ENCODE data around the gene TSPAN11. TPM values are rescaled to one million over a fixed set of nuclear protein-coding genes. Genes with fewer than 3 reads are reported as not detected.
"Not testable (repeated sequence)": the region's sequence is repeated elsewhere in the genome, so short reads cannot be mapped to it uniquely, and the experiment has no call there.

TSPAN11 gene
- total RNA-seq, 1 donor from 2014 or later, result 12.4 TPM

GRCh38 chr12:30887226-30887625 lies 39.3 kb upstream of the TSPAN11 start:
- Histone ChIP-seq H3K27ac (ENCODE audit: low read depth, low read length) (no peak overlapping the region), H3K4me2 (ENCODE audit: low read length) (no peak overlapping the region), H3K4me1 (ENCODE audit: insufficient read depth, low read length) (no peaks in the 10 kb centered on the region), H3K9me3 (ENCODE audit: insufficient read depth, low read depth, low read length) (peaks cover 11% of the 10 kb centered on the region), H3K9ac (ENCODE audit: low read length) (no peak overlapping the region), H3K79me2 (ENCODE audit: insufficient read depth, low read length) (no peaks in the 10 kb centered on the region), H3K36me3 (ENCODE audit: insufficient read depth, low read length) (no peaks in the 10 kb centered on the region), H4K20me1 (ENCODE audit: insufficient read depth, low read length) (no peaks in the 10 kb centered on the region), H2AFZ (ENCODE audit: low read depth, low read length) (no peak overlapping the region), H3K27me3 (ENCODE audit: insufficient read depth, low read length) (no peaks in the 10 kb centered on the region), H3K4me3 (ENCODE audit: insufficient read depth, low read depth, low read length) (no peak overlapping the region)
- DNase-seq (ENCODE audit: low read depth) (no peak), FAIRE-seq (no peak)
- TF ChIP-seq EZH2 (IDR thresholded peaks at IDR 0.05; ENCODE audit: insufficient read depth, low read length) (no peak), CTCF (IDR thresholded peaks at IDR 0.05; ENCODE audit: insufficient read depth, low read depth, low read length) (no peak)
- peaks cover 21% of the 10 kb centered on the region for H3K9me3 Mint-ChIP-seq (ENCODE audit: unreplicated experiment)
- H3K27me3 Mint-ChIP-seq (ENCODE audit: low read depth, unreplicated experiment), result peaks cover 2% of the 10 kb centered on the region
- no peaks in the 10 kb centered on the region for H3K36me3 Mint-ChIP-seq (ENCODE audit: low read depth, unreplicated experiment)
- H3K4me3 Mint-ChIP-seq (ENCODE audit: unreplicated experiment), result no peak overlapping the region
- H3K27ac Mint-ChIP-seq (ENCODE audit: unreplicated experiment), result no peak overlapping the region
- no peaks in the 10 kb centered on the region for H3K4me1 Mint-ChIP-seq (ENCODE audit: low read depth, unreplicated experiment)

GRCh38 chr12:30888241-30888640 lies 38.3 kb upstream of the TSPAN11 start:
- Mint-ChIP-seq H3K4me1 (ENCODE audit: low read depth, unreplicated experiment) (no peaks in the 10 kb centered on the region), H3K27me3 (ENCODE audit: low read depth, unreplicated experiment) (peaks cover 2% of the 10 kb centered on the region), H3K27ac (ENCODE audit: unreplicated experiment) (no peak overlapping the region), H3K36me3 (ENCODE audit: low read depth, unreplicated experiment) (no peaks in the 10 kb centered on the region), H3K9me3 (ENCODE audit: unreplicated experiment) (peaks cover 21% of the 10 kb centered on the region), H3K4me3 (ENCODE audit: unreplicated experiment) (no peak overlapping the region)
- Histone ChIP-seq H4K20me1 (ENCODE audit: insufficient read depth, low read length) (no peaks in the 10 kb centered on the region), H3K27me3 (ENCODE audit: insufficient read depth, low read length) (no peaks in the 10 kb centered on the region), H2AFZ (ENCODE audit: low read depth, low read length) (no peak overlapping the region), H3K79me2 (ENCODE audit: insufficient read depth, low read length) (no peaks in the 10 kb centered on the region), H3K36me3 (ENCODE audit: insufficient read depth, low read length) (no peaks in the 10 kb centered on the region), H3K9ac (ENCODE audit: low read length) (no peak overlapping the region), H3K9me3 (ENCODE audit: insufficient read depth, low read depth, low read length) (peaks cover 11% of the 10 kb centered on the region), H3K4me1 (ENCODE audit: insufficient read depth, low read length) (no peaks in the 10 kb centered on the region), H3K4me3 (ENCODE audit: insufficient read depth, low read depth, low read length) (no peak overlapping the region), H3K27ac (ENCODE audit: low read depth, low read length) (no peak overlapping the region), H3K4me2 (ENCODE audit: low read length) (no peak overlapping the region)
- TF ChIP-seq EZH2 (IDR thresholded peaks at IDR 0.05; ENCODE audit: insufficient read depth, low read length) (no peak), CTCF (IDR thresholded peaks at IDR 0.05; ENCODE audit: insufficient read depth, low read depth, low read length) (no peak)
- no peak for DNase-seq (ENCODE audit: low read depth)
- no peak for FAIRE-seq

- not testable (repeated sequence) for H3K9me3 ChIP-seq (ENCODE audit: insufficient read depth, low read depth, low read length); H3K4me2 ChIP-seq (ENCODE audit: low read length); FAIRE-seq; H3K27ac Mint-ChIP-seq (ENCODE audit: unreplicated experiment); H3K4me3 Mint-ChIP-seq (ENCODE audit: unreplicated experiment); DNase-seq (ENCODE audit: low read depth); H4K20me1 ChIP-seq (ENCODE audit: insufficient read depth, low read length); H3K9me3 Mint-ChIP-seq (ENCODE audit: unreplicated experiment); H3K9ac ChIP-seq (ENCODE audit: low read length); H3K4me1 Mint-ChIP-seq (ENCODE audit: low read depth, unreplicated experiment); H3K79me2 ChIP-seq (ENCODE audit: insufficient read depth, low read length); H3K27me3 ChIP-seq (ENCODE audit: insufficient read depth, low read length); H3K36me3 Mint-ChIP-seq (ENCODE audit: low read depth, unreplicated experiment); H3K4me1 ChIP-seq (ENCODE audit: insufficient read depth, low read length); H3K27ac ChIP-seq (ENCODE audit: low read depth, low read length); H3K36me3 ChIP-seq (ENCODE audit: insufficient read depth, low read length); H2AFZ ChIP-seq (ENCODE audit: low read depth, low read length); H3K4me3 ChIP-seq (ENCODE audit: insufficient read depth, low read depth, low read length); H3K27me3 Mint-ChIP-seq (ENCODE audit: low read depth, unreplicated experiment)
Measured at GRCh38 chr12:30894531-30894930, 32.0 kb upstream of the TSPAN11 start.

All from astrocyte (in vitro differentiated cells and primary cell).